HG02970 (cell line): ENCODE data around the gene C4orf46.

Experiments
- ATAC-seq: cut with Tn5 transposase; IDR thresholded peaks from one replicate; pipeline ENCODE4 v1.9.1; 2021; ENCODE audit warnings: mild to moderate bottlenecking, moderate library complexity, moderate number of reproducible peaks; ENCODE audit not compliant: unreplicated experiment, low FRiP score

Gene C4orf46

DNA sequence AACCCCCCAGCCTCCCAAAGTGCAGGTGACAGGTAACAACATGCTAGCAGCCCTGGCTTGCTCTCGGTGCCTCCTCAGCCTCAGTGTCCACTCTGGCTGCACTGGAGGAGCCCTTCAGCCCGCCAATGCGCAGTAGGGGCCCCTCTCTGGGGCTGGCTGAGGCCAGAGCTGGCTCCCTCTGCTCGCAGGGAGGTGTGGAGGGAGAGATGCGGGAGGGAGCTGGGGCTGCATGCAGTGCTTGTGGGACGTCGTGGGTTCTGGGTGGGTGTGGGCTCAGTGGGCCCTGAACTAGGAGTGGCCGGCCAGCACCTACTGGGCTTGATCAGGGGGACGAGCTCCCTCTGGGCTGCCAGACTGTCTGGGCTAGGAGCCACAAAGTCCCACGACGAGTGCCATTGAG lies 14.4 kb downstream of the C4orf46 start:
- ATAC-seq = no peak

DNA sequence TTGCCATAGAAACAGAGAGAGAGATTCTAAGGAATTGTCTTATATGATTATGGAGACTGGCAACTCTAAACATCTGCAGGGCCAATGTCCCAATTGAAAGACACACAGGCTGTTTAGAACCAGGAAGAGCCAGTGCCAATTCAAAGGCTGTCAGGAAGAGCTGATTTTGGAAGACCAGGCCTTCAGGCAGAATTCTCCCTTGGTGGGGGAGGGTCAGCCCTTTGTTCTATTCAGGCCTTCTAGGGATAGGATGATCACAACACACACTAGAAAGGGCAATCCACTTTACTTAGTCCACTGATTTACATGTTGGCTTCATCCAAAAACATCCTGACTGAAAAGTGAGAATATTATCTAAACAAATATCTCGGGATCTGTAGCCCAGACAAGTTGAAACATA lies 15.2 kb downstream of the C4orf46 start:
- ATAC-seq = no peak

DNA sequence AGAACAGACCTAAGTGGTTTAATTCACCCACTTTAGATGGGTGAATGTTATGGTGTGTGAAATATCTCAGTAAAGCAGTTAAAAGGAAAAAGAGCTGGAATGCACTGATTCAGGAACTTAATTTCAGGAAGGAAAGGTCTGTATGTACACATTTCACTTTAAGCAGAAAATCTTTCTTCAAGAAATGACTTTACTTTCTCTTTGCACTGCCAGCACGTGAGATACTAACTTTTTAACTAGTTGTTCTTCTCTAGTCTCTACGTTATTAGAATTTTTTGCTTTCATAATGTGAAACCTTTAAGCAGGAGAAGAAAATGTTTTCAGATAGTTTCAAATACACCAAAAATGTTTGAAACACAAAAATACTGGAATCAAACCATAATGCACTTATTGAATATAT lies 18.8 kb downstream of the C4orf46 start:
- ATAC-seq = no peak

DNA sequence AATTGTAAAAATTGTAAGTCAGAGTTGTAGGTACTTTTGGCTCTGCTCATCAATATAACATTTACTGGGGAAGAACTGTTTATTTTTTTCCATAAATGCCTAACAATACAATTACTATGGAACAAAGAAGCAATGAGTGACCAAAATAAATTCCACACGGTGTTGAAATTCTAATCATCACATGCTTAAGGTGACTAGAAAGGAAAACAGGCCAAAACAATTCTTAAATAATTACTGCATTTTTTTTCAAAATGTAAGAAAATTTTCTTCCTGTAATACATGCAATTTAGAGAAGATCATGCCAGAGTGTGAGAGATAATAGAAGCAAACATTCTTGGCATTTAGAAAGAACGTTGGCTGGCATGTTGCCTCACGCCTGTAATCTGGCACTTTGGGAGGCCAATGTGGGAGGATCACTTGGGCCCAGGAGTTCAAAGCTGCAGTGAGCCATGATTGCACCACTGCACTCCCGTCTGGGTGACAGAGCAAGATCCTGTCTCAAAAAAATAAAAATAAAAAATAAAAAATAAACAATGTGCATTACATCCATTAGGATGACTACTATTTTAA lies 22.5 kb downstream of the C4orf46 start:
- ATAC-seq = no peak

DNA sequence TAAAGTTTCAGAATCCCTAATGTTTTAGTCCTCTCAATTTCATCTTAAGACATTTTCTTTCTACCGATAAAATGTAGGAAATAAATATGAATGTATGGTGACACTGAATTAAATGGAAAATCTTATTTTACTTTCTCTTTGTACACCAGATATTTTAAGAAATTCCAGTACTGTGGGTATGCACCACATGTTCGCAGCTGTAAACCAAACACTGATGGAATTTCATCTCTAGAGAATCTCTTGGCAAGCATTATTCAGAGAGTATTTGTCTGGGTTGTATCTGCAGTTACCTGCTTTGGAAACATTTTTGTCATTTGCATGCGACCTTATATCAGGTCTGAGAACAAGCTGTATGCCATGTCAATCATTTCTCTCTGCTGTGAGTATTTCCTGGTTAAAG lies 26.9 kb downstream of the C4orf46 start:
- no peak for ATAC-seq

DNA sequence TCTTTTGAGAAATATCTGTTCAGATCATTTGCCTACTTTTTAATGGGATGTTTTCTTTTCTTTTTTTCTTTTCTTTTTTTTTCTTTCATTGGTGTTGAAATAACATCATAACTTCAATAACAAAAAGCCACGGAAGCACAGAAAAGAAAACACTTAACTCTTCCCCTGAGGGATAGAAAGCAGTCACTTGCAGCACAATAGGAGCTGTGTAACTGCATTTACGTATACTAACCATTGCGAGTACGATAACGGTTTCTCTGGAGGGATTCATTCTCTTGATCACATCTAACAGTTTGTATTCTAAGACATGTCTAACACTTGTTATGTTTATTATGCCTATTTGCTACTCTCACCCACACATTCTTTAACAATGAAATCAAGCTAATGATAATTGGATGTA lies 27.3 kb downstream of the C4orf46 start:
- ATAC-seq = no peak

DNA sequence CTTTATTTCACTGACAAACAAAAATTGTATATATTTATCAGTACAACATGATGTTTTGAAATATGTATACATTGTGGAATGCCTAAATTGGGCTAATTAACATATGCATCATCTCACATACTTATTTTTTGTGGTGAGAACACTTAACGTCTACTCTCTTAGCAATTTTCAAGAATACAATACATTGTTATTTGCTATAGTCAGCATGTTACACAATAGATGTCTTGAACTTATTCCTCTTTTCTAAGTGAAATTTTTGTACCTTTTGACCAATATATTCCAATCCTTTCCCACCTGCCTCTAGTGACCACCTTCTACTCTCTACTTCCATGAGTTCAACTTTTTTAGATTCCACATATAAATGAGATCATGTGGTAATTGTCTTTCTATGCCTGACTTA lies 35.1 kb downstream of the C4orf46 start:
- no peak for ATAC-seq

DNA sequence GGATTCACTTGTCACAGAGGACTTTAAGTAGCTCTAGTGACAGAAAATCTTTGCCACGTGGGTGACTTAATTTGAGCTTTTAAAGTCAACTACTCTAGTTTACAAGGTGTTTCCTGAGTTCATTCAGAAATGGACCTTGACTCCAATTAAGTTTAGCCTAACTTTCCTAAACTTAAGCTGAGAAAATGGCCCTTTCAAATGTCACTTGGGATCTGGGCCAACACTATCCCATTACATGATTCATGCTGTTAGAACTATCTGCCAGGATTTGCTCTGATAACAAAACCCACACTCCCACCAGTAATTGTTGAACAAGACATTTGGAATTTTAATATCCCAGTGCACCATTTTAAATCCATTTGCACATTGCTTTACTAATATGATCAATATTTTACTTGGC lies 40.8 kb downstream of the C4orf46 start:
- no peak for ATAC-seq

DNA sequence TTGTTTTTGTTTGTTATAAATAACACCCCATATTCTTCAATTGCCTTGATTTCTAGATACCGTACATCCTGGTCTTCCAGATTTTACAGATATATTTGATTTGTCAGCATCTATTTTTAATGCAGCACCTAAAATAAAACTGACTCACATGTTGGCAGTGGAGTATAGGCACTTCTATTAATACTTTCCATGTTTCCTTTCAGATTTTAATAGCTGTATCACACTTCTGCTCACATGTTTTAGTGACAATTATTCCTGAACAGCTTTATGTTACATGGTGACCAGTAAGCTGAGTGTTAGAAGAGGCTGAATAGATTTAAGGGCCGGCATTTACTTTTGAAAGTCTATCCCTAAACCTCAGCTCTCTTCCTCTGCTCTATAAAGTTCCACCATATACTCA lies 46.1 kb downstream of the C4orf46 start:
- ATAC-seq = no peak

DNA sequence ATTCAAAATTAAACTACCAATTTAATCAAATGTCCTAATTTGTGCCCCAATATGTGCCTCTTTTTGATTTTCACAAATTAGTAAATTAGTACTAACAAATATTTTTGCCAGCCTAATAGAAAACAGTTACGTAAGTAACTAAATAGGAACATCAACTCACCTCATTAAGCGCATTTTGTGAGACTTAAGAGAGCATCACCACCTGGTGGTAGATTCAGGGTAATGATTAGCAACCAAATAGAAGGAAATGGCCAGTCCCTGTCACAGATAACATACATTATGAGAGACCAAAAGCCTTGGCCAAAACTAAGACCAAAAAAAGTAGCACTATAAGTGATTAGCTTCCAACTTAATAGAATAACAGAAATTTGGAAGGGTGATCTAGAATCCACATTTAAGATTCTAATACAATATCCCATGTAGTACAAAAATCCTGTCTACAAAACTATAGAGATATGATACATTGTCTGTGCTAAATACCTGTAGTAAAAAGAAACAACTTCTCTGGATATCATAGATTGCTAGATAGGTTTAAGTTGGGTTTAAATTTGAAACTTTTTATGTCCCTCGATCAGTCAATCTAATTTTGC lies 46.7 kb downstream of the C4orf46 start:
- no peak for ATAC-seq

DNA sequence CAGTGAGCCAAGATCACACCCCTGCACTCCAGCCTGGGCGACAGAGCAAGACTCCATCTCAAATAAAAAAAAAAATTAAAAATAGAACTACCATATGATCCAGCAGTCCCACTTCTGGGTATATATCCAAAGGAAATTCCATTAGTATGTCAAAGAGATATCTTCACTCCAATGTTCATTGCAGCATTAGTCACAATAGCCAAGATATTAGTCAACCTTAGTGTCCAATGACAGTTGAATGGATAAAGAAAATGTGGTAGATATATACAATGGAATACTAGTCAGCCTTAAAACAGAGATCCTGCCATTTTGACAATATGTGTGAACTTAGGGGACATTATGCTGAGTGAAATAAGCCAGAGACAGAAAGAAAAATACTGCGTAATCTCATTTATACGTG lies 49.4 kb downstream of the C4orf46 start:
- no peak for ATAC-seq

DNA sequence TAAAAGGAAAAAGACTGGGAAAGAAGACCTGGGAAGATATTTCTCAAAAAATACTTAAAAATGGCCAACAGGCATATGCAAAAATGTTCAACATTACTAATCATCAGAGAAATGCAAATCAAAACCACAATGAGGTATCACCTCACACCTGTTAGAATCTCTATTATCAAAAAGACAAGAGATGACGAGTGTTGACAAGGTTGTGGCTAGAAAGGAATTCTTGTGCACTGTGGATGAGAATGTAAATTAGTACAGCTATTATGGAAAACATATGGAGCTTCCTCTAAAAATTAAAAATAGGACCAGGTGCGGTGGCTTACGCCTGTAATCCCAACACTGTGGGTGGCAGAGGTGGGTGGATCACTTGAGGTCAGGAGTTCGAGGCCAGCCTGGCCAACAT lies 50.0 kb downstream of the C4orf46 start:
- ATAC-seq = no peak

DNA sequence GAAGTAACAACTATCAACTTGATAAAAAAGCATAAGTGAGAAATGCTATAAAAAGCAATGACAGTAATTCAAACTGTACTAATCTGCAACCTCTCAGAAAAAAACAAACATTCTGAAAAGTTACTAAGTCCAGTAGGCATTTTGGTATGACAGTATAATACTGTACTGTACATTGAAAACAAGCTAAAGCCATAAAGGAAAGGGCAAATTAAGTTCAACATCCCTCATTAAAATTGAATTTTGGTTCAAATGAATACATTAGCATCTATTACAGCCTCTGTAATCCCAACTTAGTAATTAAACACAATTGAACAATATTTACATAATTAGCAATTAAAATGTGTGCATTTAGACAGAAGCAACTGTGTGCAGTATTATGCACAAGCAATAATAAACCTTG lies 53.7 kb downstream of the C4orf46 start:
- no peak for ATAC-seq
